T follicular helper cell (primary cell): ENCODE results near the gene C6orf47.

Source experiments
- DNase-seq: peaks from one replicate; pipeline ENCODE4 v3.0.0-alpha.2; 2020; ENCODE audit warnings: low read depth

C6orf47 gene

DNA sequence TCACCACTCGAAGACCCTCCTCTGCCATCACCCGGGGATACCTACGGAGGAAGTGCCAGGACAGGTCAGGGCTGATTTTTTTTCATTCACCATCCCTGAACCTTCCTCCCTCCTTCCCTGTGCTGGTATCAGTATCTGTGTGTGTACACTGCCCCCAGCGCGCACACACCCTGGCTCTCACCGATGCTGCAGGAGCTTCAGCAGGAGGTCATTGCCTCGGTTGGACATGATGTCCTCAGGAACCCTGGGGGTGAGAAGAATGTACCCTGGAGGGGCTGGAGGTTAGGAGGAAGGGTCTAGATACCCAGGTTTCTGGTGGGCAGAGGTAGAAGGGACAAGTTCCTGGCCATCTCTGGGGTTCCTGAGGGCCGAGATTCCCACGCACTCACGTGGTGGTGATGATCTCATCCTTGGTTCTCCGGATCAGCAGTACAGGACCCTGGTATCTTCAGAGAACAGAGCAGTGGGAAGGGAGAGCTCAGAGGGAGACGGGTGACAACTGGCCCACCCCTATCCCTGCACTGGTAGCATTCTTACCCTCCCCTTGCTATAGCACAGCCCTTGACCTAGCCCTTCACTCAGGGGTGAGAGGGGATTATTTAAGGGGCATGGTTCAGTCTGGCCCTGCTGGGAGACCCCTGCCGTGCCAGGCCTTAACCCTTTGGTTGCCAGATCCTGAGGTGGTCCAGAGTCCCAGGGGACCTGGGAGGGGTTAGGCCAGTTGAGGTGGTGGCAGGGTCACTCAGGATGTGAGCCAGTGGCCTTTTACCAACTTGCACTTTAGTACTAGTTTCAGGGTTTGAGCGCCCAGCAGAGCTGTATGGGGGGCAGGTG lies 27.5 kb upstream of the C6orf47 start:
- DNase-seq: no peak

GRCh38 chr6:31687321-31687720 lies 26.7 kb upstream of the C6orf47 start:
- no peak for DNase-seq

GRCh38 chr6:31686483-31686882 lies 25.9 kb upstream of the C6orf47 start:
- no peak for DNase-seq

DNA sequence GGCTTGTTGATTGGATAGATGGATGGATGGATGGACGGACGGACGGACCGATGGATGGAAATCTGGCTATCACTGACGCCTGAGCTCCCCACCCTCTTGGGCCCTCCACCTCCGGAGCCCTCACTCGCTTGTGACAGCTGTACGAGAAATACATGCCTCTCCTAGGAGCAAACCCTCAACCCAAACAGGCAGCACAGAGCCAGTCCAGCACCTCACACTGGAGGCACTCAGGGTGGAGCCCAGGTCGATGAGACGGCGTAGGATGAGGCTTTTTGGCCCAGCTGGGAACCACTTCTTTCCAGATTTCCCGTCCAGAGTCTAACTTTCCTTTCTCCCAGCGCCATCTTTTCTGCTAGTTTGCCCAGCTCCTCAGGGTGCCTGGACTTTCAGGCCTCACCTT lies 23.0 kb upstream of the C6orf47 start:
- DNase-seq: no peak

DNA sequence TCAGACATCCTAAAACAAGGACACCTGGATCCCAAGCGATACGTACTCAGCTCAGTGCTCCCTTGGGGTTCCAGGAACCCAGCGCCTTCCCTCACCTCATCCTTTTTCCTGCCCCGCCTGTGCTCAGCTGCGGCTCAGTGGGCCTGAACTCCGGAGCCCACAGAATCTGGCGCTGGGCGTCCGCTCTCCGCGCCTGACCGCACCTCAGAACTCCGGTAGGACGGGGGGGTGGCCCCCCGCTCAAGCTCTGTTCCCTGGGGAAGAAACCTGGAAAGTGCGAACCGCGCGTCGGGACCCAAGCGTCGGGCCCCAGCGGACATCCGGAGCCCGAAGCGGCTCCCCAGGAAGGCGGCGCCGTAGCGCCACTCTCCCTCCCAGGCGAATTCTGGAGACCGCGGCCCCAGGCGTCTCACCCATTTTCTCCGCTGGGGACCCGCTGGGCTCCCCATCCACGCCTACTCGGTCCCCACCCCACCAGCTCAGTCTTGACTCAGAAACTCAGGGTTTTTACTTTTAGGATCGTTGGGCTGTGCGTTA lies 20.6 kb upstream of the C6orf47 start:
- peak; percentile 17 for DNase-seq

DNA sequence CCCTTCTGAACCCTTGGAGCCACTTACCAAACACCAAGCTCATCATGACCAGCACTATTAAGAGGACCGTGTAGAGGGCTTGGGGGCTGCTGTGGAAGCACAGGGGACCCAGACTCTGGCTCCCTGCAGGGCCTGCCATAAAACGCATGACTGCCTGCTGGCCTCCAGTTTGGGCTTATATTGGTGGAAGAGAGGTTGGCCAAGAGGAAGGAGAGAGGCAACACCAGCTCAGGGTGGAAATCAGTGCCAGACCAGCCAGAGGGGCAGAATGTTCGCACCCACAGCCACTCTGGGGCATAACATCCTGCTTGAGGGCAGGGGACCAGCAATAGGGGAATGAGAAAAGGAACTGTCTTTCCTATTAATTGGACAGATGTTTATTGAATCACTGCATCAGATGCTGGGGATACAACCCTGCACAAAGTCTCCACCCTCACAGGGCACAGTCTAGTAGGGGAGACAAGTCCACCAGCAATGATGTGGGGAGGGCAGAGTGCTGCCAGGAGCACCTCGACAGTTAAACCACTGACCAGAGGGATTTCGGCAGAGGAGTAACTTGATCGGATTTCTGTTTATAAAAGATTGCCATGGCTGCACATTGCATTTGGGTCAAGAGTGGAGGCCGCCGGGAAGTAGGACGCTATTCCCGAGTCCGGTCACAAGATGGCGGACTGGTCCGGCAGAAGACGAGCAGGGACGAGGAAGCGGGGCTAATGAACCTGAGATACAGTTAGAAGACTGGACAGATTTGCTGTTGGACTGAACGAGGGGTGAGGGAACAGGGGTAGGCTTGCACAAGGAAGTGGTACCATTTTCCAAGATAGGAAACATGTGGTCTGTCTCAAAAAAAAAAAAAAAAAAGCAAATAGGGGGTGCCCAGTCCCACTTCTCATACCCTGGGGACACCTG lies 19.9 kb upstream of the C6orf47 start, which contains the start of gene LY6G5C:
TSS of gene LY6G5C (minus strand) at position 842 of the 909 bp plus-strand sequence. CDS start at position 148, 694 bp downstream.
- peak; percentile 39 for DNase-seq

- DNase-seq: no peak
Observed at GRCh38 chr6:31677955-31678354, 17.4 kb upstream of the C6orf47 start.

GRCh38 chr6:31676904-31677303 lies 16.3 kb upstream of the C6orf47 start:
- DNase-seq: no peak

DNA sequence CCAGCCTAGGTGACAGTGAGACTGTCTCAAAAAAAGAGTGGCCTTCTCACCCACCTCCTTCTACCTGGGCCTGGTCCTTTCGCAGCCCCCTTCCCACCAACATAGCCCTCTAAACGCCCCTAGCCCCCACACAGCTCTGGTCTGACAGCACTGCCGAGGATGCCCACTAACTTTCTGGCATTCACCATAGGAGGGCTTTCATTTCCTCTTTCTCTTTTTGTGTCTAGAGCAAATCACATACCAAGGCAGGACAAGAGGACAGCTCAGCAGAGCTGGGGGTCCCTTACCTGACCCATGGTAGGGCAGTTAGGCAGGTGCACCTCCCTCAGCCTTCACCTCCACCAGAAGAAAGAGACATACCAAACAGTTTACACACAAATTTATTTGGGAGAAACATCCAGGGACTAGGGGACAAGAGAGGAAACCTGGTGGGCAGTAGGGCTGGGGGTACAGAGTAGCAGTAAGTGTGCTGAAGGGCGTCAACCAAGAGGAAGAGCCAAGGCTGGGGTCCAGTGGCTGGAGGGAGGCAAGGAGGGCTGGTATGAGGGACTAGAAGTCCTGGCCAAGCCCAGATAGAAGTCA lies 15.8 kb upstream of the C6orf47 start:
- DNase-seq: no peak

DNA sequence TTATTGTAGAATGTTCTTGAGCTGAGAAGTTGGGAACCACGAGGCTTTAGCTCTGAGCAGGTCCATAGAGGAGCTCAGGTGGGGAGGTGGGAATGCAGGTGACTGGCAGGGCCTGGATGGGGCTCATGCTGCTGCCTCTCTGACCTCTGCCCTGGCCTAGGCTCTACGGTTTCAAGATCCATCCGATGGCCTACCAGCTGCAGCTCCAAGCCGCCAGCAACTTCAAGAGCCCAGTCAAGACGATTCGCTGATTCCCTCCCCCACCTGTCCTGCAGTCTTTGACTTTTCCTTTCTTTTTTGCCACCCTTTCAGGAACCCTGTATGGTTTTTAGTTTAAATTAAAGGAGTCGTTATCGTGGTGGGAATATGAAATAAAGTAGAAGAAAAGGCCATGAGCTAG lies 9.1 kb upstream of the C6orf47 start, which contains the start of gene LY6G5B:
TSS of gene LY6G5B (plus strand) at position 301 of the 400 bp plus-strand sequence. CDS start 975 bp downstream, outside the sequence.
- no peak for DNase-seq

- DNase-seq: no peak
Observed at GRCh38 chr6:31666337-31666965, 5.9 kb upstream of the C6orf47 start.

DNA sequence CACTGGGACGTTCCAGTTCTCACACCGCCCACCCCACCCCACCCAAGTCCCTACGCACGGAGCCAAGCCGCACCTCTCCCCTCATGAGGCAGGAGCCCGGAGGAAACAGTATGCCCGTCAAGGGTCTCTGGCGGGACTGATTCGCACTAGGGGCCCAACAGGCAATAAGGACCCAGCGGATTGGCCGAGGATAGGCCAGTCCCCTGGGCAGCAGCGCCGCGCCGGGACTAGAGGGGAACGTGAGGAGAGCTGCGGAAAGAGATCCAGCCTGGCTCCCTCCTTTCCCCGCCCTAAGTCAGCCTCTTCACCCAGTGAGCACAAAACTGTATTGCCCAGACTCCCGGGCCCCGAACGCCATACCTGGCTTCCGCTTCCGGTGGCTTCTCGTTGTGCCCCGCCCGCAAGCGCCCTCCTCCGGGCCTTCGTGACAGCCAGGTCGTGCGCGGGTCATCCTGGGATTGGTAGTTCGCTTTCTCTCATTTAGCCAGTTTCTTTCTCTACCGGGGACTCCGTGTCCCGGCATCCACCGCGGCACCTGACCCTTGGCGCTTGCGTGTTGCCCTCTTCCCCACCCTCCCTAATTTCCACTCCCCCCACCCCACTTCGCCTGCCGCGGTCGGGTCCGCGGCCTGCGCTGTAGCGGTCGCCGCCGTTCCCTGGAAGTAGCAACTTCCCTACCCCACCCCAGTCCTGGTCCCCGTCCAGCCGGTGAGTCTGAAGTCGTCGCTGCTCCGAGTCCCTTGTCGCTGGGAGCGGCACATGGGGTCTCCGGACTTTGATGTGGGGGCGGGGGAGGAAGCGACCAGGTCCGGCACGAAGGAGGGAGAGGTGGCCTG lies 5.1 kb upstream of the C6orf47 start, which contains the start of gene CSNK2B:
TSS of gene CSNK2B (plus strand) at position 580 of the 836 bp plus-strand sequence. CDS start 752 bp downstream, outside the sequence.
- peak; percentile 99 for DNase-seq

GRCh38 chr6:31664790-31665500 lies 4.4 kb upstream of the C6orf47 start, which contains the start of gene GPANK1:
Gene GPANK1 (minus strand): TSS chr6:31664997. CDS start chr6:31664478, 519 bp downstream.
- DNase-seq: peak; percentile 87

DNA sequence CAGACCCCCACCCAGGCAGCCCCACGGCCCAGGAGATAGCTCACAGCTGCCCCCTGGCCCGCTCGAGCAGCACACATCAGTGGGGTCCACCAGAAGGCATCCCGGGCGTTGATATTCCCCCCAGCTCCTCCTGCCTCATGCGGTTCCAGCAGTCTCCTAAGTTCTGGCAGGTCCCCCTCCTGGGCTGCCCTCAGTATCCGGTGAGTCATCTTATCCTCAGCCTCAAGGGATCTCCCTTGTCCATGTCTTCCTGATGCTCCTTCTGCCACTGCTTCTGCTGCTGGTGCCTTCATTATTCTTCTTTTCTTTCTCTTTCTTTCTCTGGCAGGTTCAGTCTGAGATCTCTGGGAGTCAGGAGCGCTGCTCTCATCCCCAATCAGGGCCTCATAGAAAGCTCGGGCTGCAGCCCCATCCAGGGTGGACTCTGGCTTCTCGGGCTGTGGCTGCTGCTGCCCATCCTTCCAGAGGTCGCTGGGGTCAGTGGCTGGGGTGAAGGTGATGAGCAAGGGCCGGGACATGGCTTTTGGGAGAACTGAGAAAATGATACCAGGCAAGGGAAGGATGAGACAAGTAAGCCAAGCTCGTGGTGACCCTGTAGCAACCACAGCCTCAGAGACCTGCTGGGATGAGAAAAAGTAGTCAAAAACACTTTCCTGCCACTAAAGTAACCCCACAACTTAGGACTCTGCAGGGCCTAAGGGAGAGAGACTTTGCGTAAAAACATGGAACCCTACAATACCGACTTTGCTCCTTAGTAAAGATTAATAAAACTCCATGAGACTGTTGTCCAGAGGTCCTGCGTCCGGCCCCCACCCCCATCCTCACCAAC lies 3.6 kb upstream of the C6orf47 start:
- DNase-seq: no peak

DNA sequence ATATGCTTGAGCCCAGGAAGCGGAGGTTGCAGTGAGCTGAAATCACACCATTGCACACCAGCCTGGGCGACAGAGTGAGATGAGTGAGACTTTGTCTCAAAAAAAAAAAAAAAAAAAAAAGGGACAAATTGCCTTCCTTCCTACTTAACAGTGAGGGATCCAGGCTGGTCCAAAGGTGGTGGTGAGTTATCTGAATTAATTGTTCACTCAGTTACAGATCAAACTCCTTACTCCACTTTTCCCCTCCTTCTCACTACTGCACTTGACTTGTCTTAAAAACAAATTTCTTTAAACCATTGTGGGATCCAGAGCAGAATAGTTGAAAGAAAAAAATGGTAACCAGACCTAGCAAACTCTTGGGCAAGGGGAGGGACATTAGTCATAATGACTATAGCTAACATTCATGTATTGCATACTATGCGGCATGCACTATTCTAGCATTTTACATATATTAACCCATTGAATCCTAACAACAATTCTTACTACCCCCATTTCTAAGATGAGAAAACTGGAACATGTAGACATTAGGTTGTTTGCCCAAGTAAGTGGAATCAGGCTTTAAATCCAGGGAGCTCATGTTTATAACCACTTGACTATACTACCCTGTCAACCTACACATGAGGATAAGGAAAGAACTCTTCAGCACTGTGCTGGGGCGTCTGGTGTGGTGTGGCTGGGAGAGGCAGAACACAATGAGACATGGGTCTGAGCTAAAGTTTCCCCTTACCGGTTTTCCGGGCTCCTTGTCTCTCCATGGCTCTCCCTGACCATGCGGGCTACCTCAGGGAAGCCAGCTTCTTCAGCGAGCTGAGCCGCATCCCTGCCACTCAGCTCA lies 2.8 kb upstream of the C6orf47 start:
- no peak for DNase-seq

DNA sequence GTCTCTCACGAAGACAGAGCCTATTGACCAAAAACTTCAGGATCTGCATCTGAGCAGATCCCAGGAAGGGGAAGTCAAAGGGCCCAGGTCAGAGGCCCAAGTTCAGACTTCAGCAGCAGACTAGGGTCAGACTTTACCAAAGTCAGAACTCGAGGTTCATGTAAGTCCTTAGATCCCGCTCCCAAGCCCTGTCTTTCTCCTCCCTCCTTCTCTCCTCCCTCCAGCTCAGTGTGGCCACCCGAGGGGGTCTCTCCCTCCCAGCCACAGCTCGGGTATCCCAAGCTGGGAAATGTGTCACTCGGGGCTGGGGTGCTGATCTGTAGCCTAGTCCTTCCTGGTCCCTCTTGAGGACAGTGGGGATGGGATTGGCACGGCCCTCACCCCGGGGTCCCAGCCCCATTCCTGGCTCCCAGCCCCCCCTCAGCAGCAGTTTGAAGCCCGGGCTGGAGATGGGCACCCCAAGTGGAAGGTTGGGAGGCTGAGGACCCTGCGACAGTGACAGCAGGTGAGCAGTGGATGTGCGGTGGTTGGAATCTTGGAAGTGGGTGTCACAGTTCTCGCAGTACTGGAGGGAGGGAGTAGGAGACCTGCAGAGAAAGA lies 1.6 kb upstream of the C6orf47 start:
- DNase-seq: no peak
